ENCODE measurements around the gene PTHLH.

Gene PTHLH

GRCh38 chr12:27913999-27914614, 58.4 kb downstream of the PTHLH start:
- 0 out of 22 replicates have a peak overlapping the region, but pooled peaks of 1 of the 11 experiments have one; percentile 9 for H3K27ac ChIP-seq
- H4K20me1 ChIP-seq = no peaks in the 10 kb centered on the region
- peak overlapping the region in 7 of 11 experiments; percentile 1 to 45 (median 28); a peak in 10 of 22 replicates for H3K4me2 ChIP-seq
- no peaks in the 10 kb centered on the region for H3K27me3 ChIP-seq
- TF ChIP-seq Cebpa-rat (IDR thresholded peaks at IDR 0.05) = no peak
- H3K36me3 ChIP-seq = no peaks in the 10 kb centered on the region
- no peak overlapping the region for H3K4me3 ChIP-seq
- H3K9ac ChIP-seq = no peak overlapping the region
- peaks cover 0 to 25% (median 8%) of the 10 kb centered on the region in 11 experiments; a peak in 15 of 22 replicates for H3K9me3 ChIP-seq (replicated peaks in 1 of 11)
- peaks cover 0 to 25% (median 9%) of the 10 kb centered on the region in 10 experiments; a peak in 11 of 20 replicates for H3K4me1 ChIP-seq

DNA sequence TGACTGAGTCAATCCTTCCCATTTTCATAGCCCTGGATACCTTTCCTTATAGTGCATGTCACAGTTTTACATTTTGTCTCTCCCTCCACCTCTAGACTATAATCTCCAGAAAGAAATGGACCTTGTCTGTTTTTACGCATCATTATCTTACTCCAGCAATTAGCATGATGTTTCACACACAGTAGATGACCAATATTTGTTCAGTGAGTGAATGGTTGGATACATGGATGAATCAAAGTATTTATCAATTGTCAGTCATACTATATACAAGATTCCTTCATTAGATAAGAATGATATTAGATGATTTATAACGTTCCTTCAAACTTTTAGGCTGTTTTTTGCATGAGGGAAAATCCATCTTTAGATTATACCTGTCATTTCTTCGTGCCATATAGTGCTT, 61.1 kb downstream of the PTHLH start:
- no peak overlapping the region for H3K9ac ChIP-seq
- H3K27ac ChIP-seq = no peak overlapping the region
- no peak overlapping the region for H3K4me2 ChIP-seq
- H3K4me3 ChIP-seq = no peak overlapping the region
- H3K27me3 ChIP-seq = no peaks in the 10 kb centered on the region
- TF ChIP-seq Cebpa-rat (IDR thresholded peaks at IDR 0.05) = no peak
- no peaks in the 10 kb centered on the region for H4K20me1 ChIP-seq
- H3K36me3 ChIP-seq = no peaks in the 10 kb centered on the region
- H3K4me1 ChIP-seq = peaks cover 0 to 21% (median 7%) of the 10 kb centered on the region in 10 experiments; a peak in 10 of 20 replicates
- peaks cover 0 to 21% (median 8%) of the 10 kb centered on the region in 11 experiments; a peak in 15 of 22 replicates for H3K9me3 ChIP-seq (replicated peaks in 1 of 11)
